Effector memory CD4-positive, alpha-beta T cell (primary cell): ENCODE data around the gene PLXNA2.

Experiments
- DNase-seq, 3 donors: peaks; one replicate each; pipeline ENCODE4 v3.0.0-alpha.2; 2020
- H3K27ac ChIP-seq: 2 replicates; pipeline ENCODE4 v1.7.0; 2013; ENCODE audit warnings: mild to moderate bottlenecking, low read length, moderate library complexity; ENCODE audit not compliant: insufficient read depth, poor library complexity, severe bottlenecking
- H3K27me3 ChIP-seq: replicated peaks from 2 replicates; pipeline ENCODE4 v1.7.0; 2013; ENCODE audit warnings: mild to moderate bottlenecking, low read length; ENCODE audit not compliant: insufficient read depth, control insufficient read depth, poor library complexity, severe bottlenecking
- H3K36me3 ChIP-seq: 2 replicates; pipeline ENCODE4 v1.7.0; 2013; ENCODE audit warnings: mild to moderate bottlenecking, low read length, moderate library complexity; ENCODE audit not compliant: control insufficient read depth, insufficient read depth
- H3K4me1 ChIP-seq: 2 replicates; pipeline ENCODE4 v1.7.0; 2013; ENCODE audit warnings: low read length, mild to moderate bottlenecking; ENCODE audit not compliant: control insufficient read depth, insufficient read depth, poor library complexity, severe bottlenecking
- H3K4me3 ChIP-seq: 2 replicates; pipeline ENCODE4 v1.7.0; 2013; ENCODE audit warnings: low read length, low read depth, mild to moderate bottlenecking; ENCODE audit not compliant: insufficient read depth, poor library complexity, severe bottlenecking
- H3K9me3 ChIP-seq: 2 replicates; pipeline ENCODE4 v1.7.0; 2013; ENCODE audit warnings: mild to moderate bottlenecking, low read length, moderate library complexity; ENCODE audit not compliant: control insufficient read depth

PLXNA2 gene

GRCh38 chr1:208206092-208206698, 38.0 kb downstream of the PLXNA2 start:
- Histone ChIP-seq H3K9me3 (no peaks in the 10 kb centered on the region), H3K36me3 (no peaks in the 10 kb centered on the region), H3K27me3 (no peaks in the 10 kb centered on the region), H3K27ac (no peak overlapping the region), H3K4me3 (no peak overlapping the region), H3K4me1 (no peaks in the 10 kb centered on the region)
- no peak for DNase-seq

DNA sequence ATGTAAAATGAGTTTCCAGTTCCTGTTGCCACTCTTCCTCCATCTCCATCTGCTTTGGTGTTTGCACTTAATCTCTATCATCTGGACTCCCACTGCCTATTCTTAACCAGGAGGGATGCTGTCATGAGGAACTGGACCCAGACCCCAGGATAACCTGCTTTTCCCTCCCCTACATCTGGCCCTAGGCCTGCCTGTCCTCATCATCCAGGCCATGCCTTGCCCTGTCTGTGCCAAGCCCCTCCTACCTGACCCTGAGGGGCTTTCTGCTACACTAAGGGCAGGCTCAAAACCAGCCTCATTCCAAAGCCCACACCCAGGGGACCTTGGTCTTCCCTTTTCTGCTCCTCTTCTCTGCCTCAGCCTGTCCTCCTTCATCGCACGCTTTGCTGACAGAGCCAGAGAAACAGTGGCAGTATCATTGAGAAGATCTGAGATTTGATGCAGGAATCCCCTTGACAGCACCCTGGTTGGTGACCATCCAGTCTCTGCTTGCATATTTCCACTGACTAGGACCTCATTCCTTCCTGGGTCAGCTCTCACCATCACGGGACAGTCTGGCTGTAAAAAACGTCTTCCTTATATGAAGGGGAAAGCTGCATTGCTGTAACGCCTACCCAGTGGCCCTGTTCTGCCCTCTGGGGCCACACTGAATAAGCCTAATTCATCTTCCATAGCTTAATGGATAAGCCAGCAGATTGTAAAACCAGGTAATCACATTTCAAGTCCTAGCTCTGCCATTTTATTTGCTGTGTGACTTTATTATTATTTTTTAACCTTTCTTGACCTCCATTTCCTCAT, 38.8 kb downstream of the PLXNA2 start:
- Histone ChIP-seq H3K27me3 (no peaks in the 10 kb centered on the region), H3K9me3 (no peaks in the 10 kb centered on the region), H3K27ac (no peak overlapping the region), H3K4me3 (no peak overlapping the region), H3K36me3 (no peaks in the 10 kb centered on the region), H3K4me1 (no peaks in the 10 kb centered on the region)
- DNase-seq, result no peak

GRCh38 chr1:208204779-208205178, 39.4 kb downstream of the PLXNA2 start:
- Histone ChIP-seq H3K36me3 (no peaks in the 10 kb centered on the region), H3K27ac (no peak overlapping the region), H3K4me3 (no peak overlapping the region), H3K27me3 (no peaks in the 10 kb centered on the region), H3K4me1 (no peaks in the 10 kb centered on the region), H3K9me3 (no peaks in the 10 kb centered on the region)
- DNase-seq, result no peak

DNA sequence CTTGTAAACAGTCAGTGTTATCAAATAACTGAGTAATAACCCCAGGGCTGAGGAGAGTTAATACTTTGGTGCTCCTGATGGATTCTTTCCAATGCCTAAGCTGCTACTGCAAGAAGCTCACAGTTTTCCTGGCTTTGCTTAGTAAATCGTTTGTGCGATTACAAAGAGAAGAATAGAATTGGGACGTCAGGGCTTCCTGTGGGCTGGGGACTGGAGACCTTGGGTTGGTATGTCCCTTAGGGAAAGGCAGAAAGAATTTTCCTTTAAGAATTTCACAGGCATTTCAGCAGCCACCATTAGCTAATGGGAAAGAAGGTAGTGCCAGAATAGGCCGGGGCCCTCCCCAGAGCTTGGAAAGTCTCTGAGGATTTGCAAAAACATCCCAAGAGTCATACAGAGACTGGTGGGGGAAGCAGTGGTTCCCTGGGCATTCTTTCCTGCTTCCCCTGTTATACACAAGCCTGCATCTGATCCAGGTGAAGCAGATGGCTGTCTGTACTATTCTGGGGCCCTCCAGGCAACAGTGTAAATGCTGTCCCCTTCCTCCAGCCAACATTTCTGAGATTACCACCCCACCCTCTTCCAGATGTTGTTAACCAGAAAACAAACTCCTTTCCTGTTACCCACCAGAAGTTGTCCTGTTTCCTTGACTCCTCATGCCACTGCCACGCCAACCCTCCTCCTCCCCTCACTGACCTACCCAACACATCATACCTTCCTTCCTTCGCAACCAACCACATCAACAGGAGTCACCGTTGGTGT, 40.2 kb downstream of the PLXNA2 start:
- H3K27me3 ChIP-seq, result no peaks in the 10 kb centered on the region
- H3K4me3 ChIP-seq, result no peak overlapping the region
- H3K36me3 ChIP-seq, result no peaks in the 10 kb centered on the region
- no peak for DNase-seq
- H3K27ac ChIP-seq, result no peak overlapping the region
- H3K9me3 ChIP-seq, result no peaks in the 10 kb centered on the region
- no peaks in the 10 kb centered on the region for H3K4me1 ChIP-seq

DNA sequence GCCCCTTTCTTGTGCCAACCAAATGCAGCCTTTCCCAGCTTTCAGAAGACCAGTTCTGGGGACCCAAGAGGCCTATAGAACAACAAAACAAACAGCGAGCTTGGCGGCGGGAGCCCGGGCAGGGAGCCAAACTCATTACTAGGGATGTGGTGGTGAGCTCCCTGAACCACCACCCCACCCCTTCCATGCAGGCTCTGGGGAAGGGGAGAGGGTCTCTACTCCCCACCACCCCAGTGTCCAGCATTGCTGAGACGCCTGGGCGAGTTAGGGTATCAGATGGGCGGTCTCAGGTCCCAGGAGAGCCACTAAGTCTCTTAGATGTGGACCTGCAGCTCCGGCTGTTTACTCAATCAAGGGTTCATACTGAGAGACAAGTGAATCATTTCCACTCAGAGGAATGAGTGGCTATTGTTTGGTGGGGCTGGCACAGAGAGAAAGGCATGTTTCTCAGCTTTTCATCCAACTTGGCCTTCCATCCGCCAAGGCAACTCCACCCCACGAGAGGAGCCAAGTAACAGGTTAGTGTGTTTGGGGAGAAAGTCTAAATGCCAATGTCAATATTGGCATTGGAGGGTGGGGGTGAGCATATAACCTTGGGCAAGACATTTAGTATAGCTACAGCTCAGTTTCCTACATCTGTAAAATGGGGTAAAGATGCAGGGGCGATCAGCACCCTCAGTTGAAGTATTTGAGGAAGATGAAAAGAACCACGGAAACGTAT, 40.9 kb downstream of the PLXNA2 start:
- Histone ChIP-seq H3K9me3 (no peaks in the 10 kb centered on the region), H3K4me3 (no peak overlapping the region), H3K36me3 (no peaks in the 10 kb centered on the region), H3K4me1 (no peaks in the 10 kb centered on the region), H3K27me3 (no peaks in the 10 kb centered on the region), H3K27ac (no peak overlapping the region)
- no peak for DNase-seq

GRCh38 chr1:208202333-208202995, 41.7 kb downstream of the PLXNA2 start:
- Histone ChIP-seq H3K36me3 (no peaks in the 10 kb centered on the region), H3K27me3 (no peaks in the 10 kb centered on the region), H3K27ac (no peak overlapping the region), H3K4me1 (no peaks in the 10 kb centered on the region), H3K9me3 (no peaks in the 10 kb centered on the region), H3K4me3 (no peak overlapping the region)
- DNase-seq, result no peak

GRCh38 chr1:208201229-208201628, 43.0 kb downstream of the PLXNA2 start:
- Histone ChIP-seq H3K27ac (no peak overlapping the region), H3K36me3 (no peaks in the 10 kb centered on the region), H3K27me3 (no peaks in the 10 kb centered on the region), H3K4me3 (no peak overlapping the region), H3K4me1 (no peaks in the 10 kb centered on the region), H3K9me3 (no peaks in the 10 kb centered on the region)
- DNase-seq, result no peak

- no peaks in the 10 kb centered on the region for H3K4me1 ChIP-seq
- DNase-seq, result no peak
- H3K36me3 ChIP-seq, result no peaks in the 10 kb centered on the region
Observed at GRCh38 chr1:208200116-208200515, 44.1 kb downstream of the PLXNA2 start.

GRCh38 chr1:208198236-208198635, 45.9 kb downstream of the PLXNA2 start:
- Histone ChIP-seq H3K9me3 (no peaks in the 10 kb centered on the region), H3K27me3 (no peaks in the 10 kb centered on the region), H3K4me1 (no peaks in the 10 kb centered on the region), H3K36me3 (no peaks in the 10 kb centered on the region), H3K27ac (no peak overlapping the region), H3K4me3 (no peak overlapping the region)
- no peak for DNase-seq

More at GRCh38 chr1:208200116-208200515, 44.1 kb downstream of the PLXNA2 start:
- Histone ChIP-seq H3K27me3 (no peaks in the 10 kb centered on the region), H3K27ac (no peak overlapping the region), H3K9me3 (no peaks in the 10 kb centered on the region), H3K4me3 (no peak overlapping the region)
